PC-3 (cell line): ENCODE measurements around the gene ADAMTSL3. TPM values are rescaled to one million over a fixed set of nuclear protein-coding genes. Genes with fewer than 3 reads are reported as not detected.
"Not testable (repeated sequence)": the region's sequence is repeated elsewhere in the genome, so short reads cannot be mapped to it uniquely, and the experiment has no call there.

Experiments
- ATAC-seq: fragments of 200-7000 bp; cut with Tn5 transposase; 2 replicates; pipeline ENCODE4 v1.9.1; 2020; ENCODE audit warnings: mild to moderate bottlenecking, moderate library complexity
- BruUV-seq: library from RNA; stranded (reverse); fragments of 400-500 nt; replicated peaks from 2 replicates; lab custom pipeline; 2021; lab: Mats Ljungman, UMichigan
- CTCF ChIA-PET: fragments of 300-600 bp; sonication (Branson Sonifier 250); formaldehyde crosslinking; loops from one replicate; lab custom pipeline; 2022; ENCODE audit warnings: antibody characterized with exemption; lab: Charles Lee
- POLR2A ChIA-PET: fragments of 300-600 bp; sonication (Branson Sonifier 250); formaldehyde crosslinking; loops from one replicate; lab custom pipeline; 2022; ENCODE audit warnings: antibody characterized with exemption; ENCODE audit not compliant: unreplicated experiment; lab: Charles Lee
- DNase-seq: peaks from one replicate; pipeline ENCODE4 v3.0.0-alpha.2; 2015
- H2AFZ ChIP-seq: fragments of 300-600 bp; sonication (generic); 2 replicates; pipeline ENCODE4 v1.6.0; 2016; ENCODE audit warnings: antibody characterized with exemption, low read length
- H3F3A ChIP-seq: fragments of 300-600 bp; sonication (generic); one replicate; pipeline ENCODE4 v1.6.0; 2017; ENCODE audit warnings: antibody characterized with exemption, low read length, control low read depth, mild to moderate bottlenecking; ENCODE audit not compliant: unreplicated experiment
- H3K27ac ChIP-seq: fragments of 300-600 bp; sonication (generic); 2 replicates; pipeline ENCODE4 v1.5.1; 2016; ENCODE audit warnings: mild to moderate bottlenecking, low read length
- H3K27me3 ChIP-seq: fragments of 300-600 bp; sonication (generic); 2 replicates; pipeline ENCODE4 v1.6.1; 2016; ENCODE audit warnings: low read length, mixed read lengths
- H3K36me3 ChIP-seq: fragments of 300-600 bp; sonication (generic); 2 replicates; pipeline ENCODE4 v1.6.1; 2016; ENCODE audit warnings: low read depth, mixed run types, low read length, mixed read lengths
- H3K4me1 ChIP-seq: fragments of 300-600 bp; sonication (generic); 2 replicates; pipeline ENCODE4 v1.5.1; 2016; ENCODE audit warnings: low read length; ENCODE audit not compliant: insufficient read depth
- H3K4me2 ChIP-seq: fragments of 300-600 bp; sonication (generic); 2 replicates; pipeline ENCODE4 v1.6.0; 2016; ENCODE audit warnings: low read length
- H3K4me3 ChIP-seq: fragments of 300-600 bp; sonication (generic); 2 replicates; pipeline ENCODE4 v1.5.1; 2016; ENCODE audit warnings: mild to moderate bottlenecking, low read length, mixed read lengths
- H3K79me2 ChIP-seq: fragments of 300-600 bp; sonication (generic); 2 replicates; pipeline ENCODE4 v1.6.1; 2017; ENCODE audit warnings: low read length, mixed read lengths
- H3K9ac ChIP-seq: fragments of 300-600 bp; sonication (generic); 2 replicates; pipeline ENCODE4 v1.6.0; 2016; ENCODE audit warnings: mild to moderate bottlenecking, low read length
- H3K9me2 ChIP-seq: fragments of 300-600 bp; sonication (generic); replicated peaks from 2 replicates; pipeline ENCODE4 v1.6.1; 2016; ENCODE audit warnings: mixed run types, low read length, mixed read lengths
- H3K9me3 ChIP-seq: fragments of 300-600 bp; sonication (generic); 2 replicates; pipeline ENCODE4 v1.6.1; 2016; ENCODE audit warnings: low read length, mixed read lengths
- H4K20me1 ChIP-seq: fragments of 300-600 bp; sonication (generic); 2 replicates; pipeline ENCODE4 v1.6.1; 2016; ENCODE audit warnings: low read length, mixed read lengths
- CTCF ChIP-seq: fragments of 300-600 bp; sonication (generic); conservative IDR thresholded peaks from 2 replicates; pipeline ENCODE4 v1.5.1; 2017; ENCODE audit warnings: antibody characterized with exemption, low read depth, mild to moderate bottlenecking, low read length
- EZH2 ChIP-seq: fragments of 300-600 bp; sonication (generic); IDR thresholded peaks from one replicate; pipeline ENCODE4 v1.6.1; 2017; ENCODE audit warnings: antibody characterized with exemption, mild to moderate bottlenecking, low read length; ENCODE audit not compliant: unreplicated experiment
- EZH2phosphoT487 ChIP-seq: fragments of 300-600 bp; sonication (generic); IDR thresholded peaks from 2 replicates; pipeline ENCODE4 v1.6.1; 2018; ENCODE audit warnings: mild to moderate bottlenecking, antibody characterized with exemption, low read length, borderline replicate concordance
- intact Hi-C: fragments of 100-400 bp; cut with micrococcal nuclease; formaldehyde crosslinking; loops from 2 replicates; pipeline ENCODE4 v1.9.0; 2023
- total RNA-seq: library from RNA; depleted of rRNA; stranded (reverse); fragments of >200 nt; gene quantifications from 2 replicates; pipeline ENCODE4 v1.2.3, GENCODE V29; 2014

Gene ADAMTSL3
- total RNA-seq, 1 experiment from 2014 or later, result 7.9 TPM

DNA sequence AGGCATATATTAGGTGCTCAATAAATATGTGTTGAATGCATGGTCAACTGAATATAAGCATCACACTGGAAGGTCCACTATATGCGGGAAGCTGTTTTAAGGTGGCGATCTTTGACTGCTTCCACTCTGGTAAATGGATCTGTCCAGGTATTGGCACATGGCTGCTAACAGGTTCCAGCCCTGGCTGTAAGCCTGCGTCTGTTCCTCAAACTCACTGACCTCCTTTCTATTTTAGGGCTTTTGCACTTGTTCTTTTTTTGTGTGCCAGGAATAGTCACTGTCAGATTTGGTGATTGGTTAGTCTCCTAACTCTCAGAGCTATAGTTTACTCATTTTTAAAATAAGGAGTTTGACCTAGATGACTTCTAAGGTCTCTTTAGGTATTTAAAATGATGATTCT, 46.2 kb downstream of the ADAMTSL3 start:
- H3K4me2 ChIP-seq, result no peak overlapping the region
- no peaks in the 10 kb centered on the region for H3K9me3 ChIP-seq
- H3K4me1 ChIP-seq, result peaks cover 42% of the 10 kb centered on the region
- intact Hi-C loops, result no loop called here
- no peaks in the 10 kb centered on the region for H3K9me2 ChIP-seq
- no peaks in the 10 kb centered on the region for H4K20me1 ChIP-seq
- H3F3A ChIP-seq, result peaks cover 4% of the 10 kb centered on the region
- no peak overlapping the region for H3K9ac ChIP-seq
- H3K36me3 ChIP-seq, result no peaks in the 10 kb centered on the region
- ATAC-seq (no peak), DNase-seq (no peak)
- H2AFZ ChIP-seq, result no peak overlapping the region
- no peaks in the 10 kb centered on the region for H3K27me3 ChIP-seq
- CTCF ChIA-PET, result no interaction called here
- H3K27ac ChIP-seq, result no peak overlapping the region
- POLR2A ChIA-PET, result no interaction called here
- no peak overlapping the region for H3K4me3 ChIP-seq
- TF ChIP-seq EZH2 (no peak), CTCF (no peak), EZH2phosphoT487 (no peak)
- no TSS peak for BruUV-seq
- H3K79me2 ChIP-seq, result 0 out of 2 replicates have a peak, but pooled peaks cover 9% of the 10 kb centered on the region

- CTCF ChIA-PET, DNase-seq, H3K9ac ChIP-seq, H3K27ac ChIP-seq, H3K4me3 ChIP-seq, intact Hi-C loops, H3K79me2 ChIP-seq, H3K9me3 ChIP-seq, H4K20me1 ChIP-seq, H2AFZ ChIP-seq, ATAC-seq, H3F3A ChIP-seq, POLR2A ChIA-PET, BruUV-seq, H3K9me2 ChIP-seq, H3K27me3 ChIP-seq, H3K36me3 ChIP-seq, H3K4me2 ChIP-seq: not testable (repeated sequence)
- peaks cover 20% of the 10 kb centered on the region for H3K4me1 ChIP-seq
These were observed 48.4 kb downstream of the ADAMTSL3 start for GRCh38 chr15:83702314-83702713.

GRCh38 chr15:83708328-83708727, 54.4 kb downstream of the ADAMTSL3 start:
- Histone ChIP-seq H3K9me3 (no peaks in the 10 kb centered on the region), H3K79me2 (no peaks in the 10 kb centered on the region), H3K36me3 (no peaks in the 10 kb centered on the region), H4K20me1 (no peaks in the 10 kb centered on the region), H3K27me3 (no peaks in the 10 kb centered on the region), H3K4me1 (peaks cover 32% of the 10 kb centered on the region), H3K27ac (peak overlapping the region; percentile 31), H3K9ac (no peak overlapping the region), H2AFZ (no peak overlapping the region), H3K4me2 (peak overlapping the region; percentile 42), H3K9me2 (no peaks in the 10 kb centered on the region), H3F3A (no peaks in the 10 kb centered on the region), H3K4me3 (no peak overlapping the region)
- no TSS peak for BruUV-seq
- DNase-seq (peak; percentile 71), ATAC-seq (peak; percentile 72)
- CTCF ChIA-PET, result no interaction called here
- POLR2A ChIA-PET, result no interaction called here
- TF ChIP-seq EZH2phosphoT487 (no peak), CTCF (no peak), EZH2 (no peak)
- intact Hi-C loops, result no loop called here
